ENCODE measurements around the gene ARSI. TPM values are rescaled to one million over a fixed set of nuclear protein-coding genes. Genes with fewer than 3 reads are reported as not detected.

The ARSI gene
- total RNA-seq, 4 donors from 2014 or later = 7.3 to 17.0 (median 8.1) TPM

- H3K4me3 ChIP-seq = no peak overlapping the region
- peak overlapping the region in 3 of 4 donors; percentile 24 to 68 (median 48) for H3K27ac ChIP-seq
- H3K27me3 ChIP-seq = no peaks in the 10 kb centered on the region
- H3K4me1 ChIP-seq = peaks cover 0 to 31% (median 2%) of the 10 kb centered on the region in 4 donors
- 86 to 87% methylated on average over 6 of the region's 6 CpGs for WGBS, 2 donors
- H3K9me3 ChIP-seq = no peaks in the 10 kb centered on the region
- TF ChIP-seq CTCF (IDR thresholded peaks at IDR 0.05) (no peak), POLR2A (IDR thresholded peaks at IDR 0.05) (no peak), EP300 (IDR thresholded peaks at IDR 0.05) (no peak)
- no peaks in the 10 kb centered on the region for H3K36me3 ChIP-seq
- DNase-seq (ENCODE audit: low spot score in 2 of 2) = no peak
Observed at GRCh38 chr5:150319484-150319790, 16.7 kb upstream of the ARSI start.

- H3K4me1 ChIP-seq = peaks cover 0 to 31% (median 2%) of the 10 kb centered on the region in 4 donors
- no peak overlapping the region for H3K4me3 ChIP-seq
- DNase-seq (ENCODE audit: low spot score in 2 of 2) = no peak
- no peaks in the 10 kb centered on the region for H3K27me3 ChIP-seq
- H3K27ac ChIP-seq = peak overlapping the region in 1 of 4 donors; percentile 68
- no peaks in the 10 kb centered on the region for H3K9me3 ChIP-seq
- 70 to 76% methylated on average over 9 of the region's 9 CpGs for WGBS, 2 donors
- no peak for TF ChIP-seq POLR2A (IDR thresholded peaks at IDR 0.05)
- no peak for TF ChIP-seq CTCF (IDR thresholded peaks at IDR 0.05)
- TF ChIP-seq EP300 (IDR thresholded peaks at IDR 0.05) = no peak
- no peaks in the 10 kb centered on the region for H3K36me3 ChIP-seq
Observed at GRCh38 chr5:150318613-150319483, 16.1 kb upstream of the ARSI start.

- peak overlapping the region in 2 of 4 donors; percentile 17 to 53 for H3K27ac ChIP-seq
- H3K27me3 ChIP-seq = no peaks in the 10 kb centered on the region
- H3K9me3 ChIP-seq = no peaks in the 10 kb centered on the region
- WGBS, 2 donors = 60 to 67% methylated on average over 11 of the region's 11 CpGs
- peaks cover 0 to 31% (median 2%) of the 10 kb centered on the region in 4 donors for H3K4me1 ChIP-seq
- DNase-seq (ENCODE audit: low spot score in 2 of 2) = peak in 1 of 2 donors; percentile 17
- TF ChIP-seq POLR2A (IDR thresholded peaks at IDR 0.05) (no peak), CTCF (IDR thresholded peaks at IDR 0.05) (no peak), EP300 (IDR thresholded peaks at IDR 0.05) (no peak)
- no peak overlapping the region for H3K4me3 ChIP-seq
- H3K36me3 ChIP-seq = no peaks in the 10 kb centered on the region
Observed at GRCh38 chr5:150317048-150318003, 14.6 kb upstream of the ARSI start.

GRCh38 chr5:150316320-150316719 lies 13.6 kb upstream of the ARSI start:
- TF ChIP-seq POLR2A (IDR thresholded peaks at IDR 0.05) (no peak), EP300 (IDR thresholded peaks at IDR 0.05) (no peak), CTCF (IDR thresholded peaks at IDR 0.05) (no peak)
- Histone ChIP-seq H3K4me1 (peaks cover 0 to 31% (median 2%) of the 10 kb centered on the region in 4 donors), H3K27me3 (no peaks in the 10 kb centered on the region), H3K27ac (no peak overlapping the region), H3K4me3 (no peak overlapping the region), H3K36me3 (no peaks in the 10 kb centered on the region), H3K9me3 (no peaks in the 10 kb centered on the region)
- 74 to 85% methylated on average over 3 of the region's 3 CpGs for WGBS, 2 donors
- no peak for DNase-seq (ENCODE audit: low spot score in 2 of 2)

Measured in tibial nerve (tissue), 4 donors.